ENCODE results near the gene CLPSL2.

GRCh38 chr6:35804996-35805736, 28.8 kb downstream of the CLPSL2 start, which contains the start of gene LHFPL5:
- TF ChIP-seq CTCF (IDR thresholded peaks at IDR 0.05; ENCODE audit: low read length) (no peak), EZH2 (IDR thresholded peaks at IDR 0.05; ENCODE audit: borderline replicate concordance, low read length) (no peak)
